Fibroblast of lung (primary cell): Measurements from ENCODE around the gene FOXS1. TPM values are rescaled to one million over a fixed set of nuclear protein-coding genes. Genes with fewer than 3 reads are reported as not detected.

Experiments used
- DNase-seq, 2 donors: peaks; one replicate each; pipeline versions ENCODE4 v3.0.0 to v3.0.0-alpha.2; 2010; ENCODE audit warnings: low read depth in 2 of 2
- H2AFZ ChIP-seq: 2 replicates; pipeline ENCODE4 v1.5.1; 2012; ENCODE audit warnings: low read length, control low read depth, inconsistent platforms
- H3K27ac ChIP-seq: 2 replicates; pipeline ENCODE4 v1.5.1; 2011; ENCODE audit warnings: low read length, control low read depth; ENCODE audit not compliant: insufficient read depth
- H3K27me3 ChIP-seq: 2 replicates; pipeline ENCODE4 v1.5.1; 2011; ENCODE audit warnings: mild to moderate bottlenecking, low read length; ENCODE audit not compliant: control insufficient read depth, insufficient read depth
- H3K36me3 ChIP-seq: 2 replicates; pipeline ENCODE4 v1.5.1; 2011; ENCODE audit warnings: low read length; ENCODE audit not compliant: control insufficient read depth, insufficient read depth
- H3K4me1 ChIP-seq: 2 replicates; pipeline ENCODE4 v1.5.1; 2011; ENCODE audit warnings: low read length; ENCODE audit not compliant: control insufficient read depth, insufficient read depth; ENCODE audit errors: extremely low read depth
- H3K4me2 ChIP-seq: 2 replicates; pipeline ENCODE4 v1.5.1; 2011; ENCODE audit warnings: low read length, control low read depth; ENCODE audit not compliant: insufficient read depth; ENCODE audit errors: extremely low read depth
- H3K4me3 ChIP-seq, 4 experiments: fragments of 200-600 bp in 1 of 4; sonication (generic) in 1 of 4; replicated peaks in 1 of 4; 2 replicates each; pipeline ENCODE4 v1.5.1; 2011 to 2016; ENCODE audit warnings: low read length in 4 of 4, low read depth in 3 of 4, mild to moderate bottlenecking in 3 of 4, control low read depth in 2 of 4, inconsistent platforms in 1 of 4, mixed read lengths in 1 of 4; ENCODE audit not compliant: insufficient read depth in 1 of 4; ENCODE audit errors: control extremely low read depth in 1 of 4
- H3K79me2 ChIP-seq: 2 replicates; pipeline ENCODE4 v1.5.1; 2012; ENCODE audit warnings: mild to moderate bottlenecking, low read length, inconsistent platforms; ENCODE audit not compliant: control insufficient read depth, insufficient read depth
- H3K9ac ChIP-seq: 2 replicates; pipeline ENCODE4 v1.5.1; 2011; ENCODE audit warnings: mild to moderate bottlenecking, low read length, control low read depth; ENCODE audit not compliant: insufficient read depth
- H3K9me3 ChIP-seq: 2 replicates; pipeline ENCODE4 v1.5.1; 2012; ENCODE audit warnings: low read depth, low read length; ENCODE audit not compliant: control insufficient read depth, insufficient read depth
- H4K20me1 ChIP-seq: 2 replicates; pipeline ENCODE4 v1.5.1; 2011; ENCODE audit warnings: low read length; ENCODE audit not compliant: control insufficient read depth, insufficient read depth; ENCODE audit errors: extremely low read depth
- EZH2 ChIP-seq: IDR thresholded peaks from 2 replicates; pipeline ENCODE4 v1.5.1; 2012; ENCODE audit warnings: low read length, control low read depth, mild to moderate bottlenecking; ENCODE audit errors: missing control alignments
- polyA plus RNA-seq, 2 donors: library from polyadenylated mRNA; depleted of rRNA in 1 of 2; stranded (reverse) in 1 of 2; unstranded in 1 of 2; fragments of >200 nt; gene quantifications; 2 replicates each; pipeline ENCODE4 v1.2.1, GENCODE V29; 2011 to 2012; ENCODE audit warnings: missing spikeins in 1 of 2
- total RNA-seq: library from RNA; depleted of rRNA; stranded (reverse); fragments of >200 nt; gene quantifications from 2 replicates; pipeline ENCODE4 v1.2.1, GENCODE V29; 2014
- TF ChIP-seq, protein P1 (sequence below), 2 donors: IDR thresholded peaks in 1 of 2; conservative IDR thresholded peaks in 1 of 2; 1 replicate in 1 of 2; 2 replicates in 1 of 2; pipeline ENCODE4 v1.5.1; 2011 to 2012; ENCODE audit warnings: low read length in 2 of 2, control low read depth in 1 of 2, inconsistent platforms in 1 of 2, low read depth in 1 of 2, mild to moderate bottlenecking in 1 of 2

The FOXS1 gene
- total and polyA plus RNA-seq, 2 donors (not counting 1 experiment from before 2014, with no cell fraction given) = under 0.01 TPM; not detected in 1

DNA sequence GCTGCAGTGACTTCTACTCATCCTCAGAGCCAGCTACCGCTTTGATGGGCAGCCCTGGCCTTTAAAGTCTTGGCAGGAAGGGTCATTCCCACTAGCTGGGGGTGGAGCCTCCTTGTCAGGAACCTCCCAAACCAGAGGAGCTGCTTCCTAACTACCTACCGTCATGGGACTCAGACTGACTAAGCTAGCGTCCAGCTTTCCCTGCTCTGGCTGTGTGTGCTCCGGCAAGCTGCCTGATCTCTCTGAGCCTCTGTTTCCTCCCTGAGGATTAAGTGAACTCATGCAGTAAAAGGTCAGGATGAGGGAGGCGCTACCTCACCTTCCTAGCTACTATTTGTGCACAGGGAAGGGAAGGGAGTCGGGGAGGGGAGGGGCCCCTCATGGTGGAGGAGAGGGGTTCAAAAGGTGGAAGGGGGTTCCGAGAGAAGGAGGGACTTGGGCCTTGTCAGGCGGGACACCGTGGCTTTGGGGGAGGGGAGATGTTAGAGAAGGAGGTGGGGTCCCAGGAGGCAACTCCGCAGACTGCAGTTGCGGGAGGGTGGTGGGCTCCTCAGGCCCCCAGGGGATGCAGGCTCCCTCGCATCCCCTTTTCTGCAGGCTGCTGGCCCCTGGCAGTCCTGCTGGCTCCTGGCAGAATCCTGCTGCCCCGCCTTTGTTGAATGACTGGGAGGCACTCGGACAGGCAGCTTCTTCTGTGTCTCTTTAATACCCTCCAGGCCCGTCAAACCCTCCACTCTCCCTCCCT is 15.2 kb upstream of the FOXS1 start:
- Histone ChIP-seq H3K4me3 (no peak overlapping the region), H4K20me1 (no peaks in the 10 kb centered on the region), H3K4me2 (no peak overlapping the region), H3K36me3 (no peaks in the 10 kb centered on the region), H3K9ac (no peak overlapping the region), H3K4me1 (no peaks in the 10 kb centered on the region), H3K79me2 (no peaks in the 10 kb centered on the region), H3K9me3 (no peaks in the 10 kb centered on the region), H3K27ac (no peak overlapping the region), H3K27me3 (peaks cover 57% of the 10 kb centered on the region), H2AFZ (no peak overlapping the region)
- DNase-seq = no peak
- TF ChIP-seq, protein P1, sequence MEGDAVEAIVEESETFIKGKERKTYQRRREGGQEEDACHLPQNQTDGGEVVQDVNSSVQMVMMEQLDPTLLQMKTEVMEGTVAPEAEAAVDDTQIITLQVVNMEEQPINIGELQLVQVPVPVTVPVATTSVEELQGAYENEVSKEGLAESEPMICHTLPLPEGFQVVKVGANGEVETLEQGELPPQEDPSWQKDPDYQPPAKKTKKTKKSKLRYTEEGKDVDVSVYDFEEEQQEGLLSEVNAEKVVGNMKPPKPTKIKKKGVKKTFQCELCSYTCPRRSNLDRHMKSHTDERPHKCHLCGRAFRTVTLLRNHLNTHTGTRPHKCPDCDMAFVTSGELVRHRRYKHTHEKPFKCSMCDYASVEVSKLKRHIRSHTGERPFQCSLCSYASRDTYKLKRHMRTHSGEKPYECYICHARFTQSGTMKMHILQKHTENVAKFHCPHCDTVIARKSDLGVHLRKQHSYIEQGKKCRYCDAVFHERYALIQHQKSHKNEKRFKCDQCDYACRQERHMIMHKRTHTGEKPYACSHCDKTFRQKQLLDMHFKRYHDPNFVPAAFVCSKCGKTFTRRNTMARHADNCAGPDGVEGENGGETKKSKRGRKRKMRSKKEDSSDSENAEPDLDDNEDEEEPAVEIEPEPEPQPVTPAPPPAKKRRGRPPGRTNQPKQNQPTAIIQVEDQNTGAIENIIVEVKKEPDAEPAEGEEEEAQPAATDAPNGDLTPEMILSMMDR (conservative IDR thresholded peaks at IDR 0.05 in 1 of 2, IDR thresholded peaks at IDR 0.05 in 1 of 2; ENCODE audit: low read depth in 1 of 2, low read length in 2 of 2) = no peak
- no peak for TF ChIP-seq EZH2

DNA sequence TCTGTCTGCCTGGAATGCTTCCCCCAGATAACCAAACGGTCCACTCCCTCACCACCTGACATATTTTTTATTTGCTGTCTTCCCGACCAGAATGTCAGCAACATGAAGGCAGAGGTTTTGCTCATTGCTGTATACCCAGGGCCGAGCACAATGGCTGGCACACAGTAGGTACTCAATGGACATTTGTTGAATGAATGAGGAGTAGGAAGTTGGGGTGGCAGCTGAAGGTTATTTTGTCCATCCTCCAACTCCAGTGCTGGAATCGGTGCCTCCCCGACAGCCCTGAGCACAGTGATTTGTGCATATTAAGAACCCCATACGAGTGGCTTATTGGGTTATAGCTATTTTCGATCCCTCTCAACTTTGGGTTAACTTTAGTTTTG is 14.6 kb upstream of the FOXS1 start:
- Histone ChIP-seq H3K4me3 (no peak overlapping the region), H3K79me2 (no peaks in the 10 kb centered on the region), H2AFZ (no peak overlapping the region), H3K4me1 (no peaks in the 10 kb centered on the region), H3K9ac (no peak overlapping the region), H3K36me3 (no peaks in the 10 kb centered on the region), H3K9me3 (no peaks in the 10 kb centered on the region), H3K4me2 (no peak overlapping the region), H3K27ac (no peak overlapping the region), H4K20me1 (no peaks in the 10 kb centered on the region), H3K27me3 (peaks cover 57% of the 10 kb centered on the region)
- no peak for DNase-seq
- no peak for TF ChIP-seq EZH2
- TF ChIP-seq, protein P1 (conservative IDR thresholded peaks at IDR 0.05 in 1 of 2, IDR thresholded peaks at IDR 0.05 in 1 of 2; ENCODE audit: low read depth in 1 of 2, low read length in 2 of 2) = no peak

DNA sequence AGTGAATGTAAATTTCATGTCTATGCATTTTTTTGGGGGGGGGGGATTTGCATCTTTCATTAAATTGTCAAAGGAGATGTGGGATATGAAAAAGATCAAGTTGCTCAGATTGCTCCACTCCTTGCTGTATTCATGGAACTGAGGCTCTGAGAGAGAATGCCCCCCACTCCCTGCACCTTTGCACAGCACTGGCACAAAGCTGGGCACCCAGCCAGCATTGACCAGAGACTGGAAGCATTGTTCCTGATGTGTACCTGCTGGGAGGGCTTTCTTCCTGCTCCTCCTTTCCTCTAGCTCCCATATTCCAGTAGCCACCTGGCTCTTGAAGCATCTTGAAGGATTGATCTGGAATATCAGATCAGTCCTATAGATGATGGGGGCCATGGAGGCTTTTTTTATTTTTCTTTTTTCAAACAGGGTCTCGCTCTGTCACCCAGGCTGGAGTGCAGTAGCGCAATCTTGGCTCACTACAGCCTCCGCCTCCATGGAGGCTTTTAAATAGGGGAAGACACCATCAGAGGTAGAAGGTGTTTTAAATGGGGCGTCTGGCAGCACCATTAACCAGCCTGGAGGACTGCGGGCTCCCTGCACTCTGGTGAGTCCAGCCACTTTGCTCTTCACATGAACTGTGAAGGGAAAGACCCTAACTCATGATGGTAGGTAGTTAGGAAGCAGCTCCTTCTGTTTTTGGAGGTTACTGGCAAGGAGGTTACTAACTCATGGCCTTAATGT is 14.0 kb upstream of the FOXS1 start:
- H3K9me3 ChIP-seq = no peaks in the 10 kb centered on the region
- H3K27ac ChIP-seq = no peak overlapping the region
- no peaks in the 10 kb centered on the region for H3K4me1 ChIP-seq
- H3K36me3 ChIP-seq = no peaks in the 10 kb centered on the region
- no peak for TF ChIP-seq EZH2
- TF ChIP-seq, protein P1 (conservative IDR thresholded peaks at IDR 0.05 in 1 of 2, IDR thresholded peaks at IDR 0.05 in 1 of 2; ENCODE audit: low read depth in 1 of 2, low read length in 2 of 2) = no peak
- no peaks in the 10 kb centered on the region for H4K20me1 ChIP-seq
- H3K79me2 ChIP-seq = no peaks in the 10 kb centered on the region
- H3K27me3 ChIP-seq = peaks cover 58% of the 10 kb centered on the region
- no peak overlapping the region for H3K9ac ChIP-seq
- DNase-seq = no peak
- H3K4me3 ChIP-seq = no peak overlapping the region
- no peak overlapping the region for H2AFZ ChIP-seq
- H3K4me2 ChIP-seq = no peak overlapping the region
